Measurements from ENCODE around the gene SCYGR4. TPM values are rescaled to one million over a fixed set of nuclear protein-coding genes. Genes with fewer than 3 reads are reported as not detected.

Gene SCYGR4
- total and polyA plus RNA-seq, 10 of the 15 experiments (the other 5 are each of a cell fraction or from before 2014, with no cell fraction given), result 0.11 TPM; not detected in 9

GRCh38 chr2:227608561-227609338, 8.5 kb upstream of the SCYGR4 start (continued):
- TF ChIP-seq RELB (IDR thresholded peaks at IDR 0.05; ENCODE audit: low read depth), result no peak
- no peak for TF ChIP-seq ATF2 (IDR thresholded peaks at IDR 0.05; ENCODE audit: low read length)
- no peak for TF ChIP-seq RAD21 (IDR thresholded peaks at IDR 0.05; ENCODE audit: insufficient read depth, low read depth, low read length)
- no peak for TF ChIP-seq REST (IDR thresholded peaks at IDR 0.05; ENCODE audit: low read depth, low read length)
- no peak for TF ChIP-seq SMAD1 (IDR thresholded peaks at IDR 0.05; ENCODE audit: low read depth, partially characterized antibody)
- no peak for TF ChIP-seq STAT1 (conservative IDR thresholded peaks at IDR 0.05)
- no peak for TF ChIP-seq ZBED1 (IDR thresholded peaks at IDR 0.05; ENCODE audit: borderline replicate concordance)
- no peak for TF ChIP-seq SP1 (IDR thresholded peaks at IDR 0.05; ENCODE audit: low read depth, low read length)
- no peak for TF ChIP-seq RCOR1 (conservative IDR thresholded peaks at IDR 0.05; ENCODE audit: low read depth, low read length)
- TF ChIP-seq IKZF2 (IDR thresholded peaks at IDR 0.05), result peak; percentile 84 to 92
- no peak for TF ChIP-seq CHD1 (IDR thresholded peaks at IDR 0.05; ENCODE audit: low read depth, low read length)
- TF ChIP-seq HDAC6 (IDR thresholded peaks at IDR 0.05; ENCODE audit: unreplicated experiment), result no peak
- no peak for TF ChIP-seq SUPT20H (IDR thresholded peaks at IDR 0.05; ENCODE audit: borderline replicate concordance, control insufficient read depth, low read depth, low read length)
- TF ChIP-seq POLR2AphosphoS5 (IDR thresholded peaks at IDR 0.05; ENCODE audit: low read length), result no peak
- TF ChIP-seq SRF (IDR thresholded peaks at IDR 0.05; ENCODE audit: low read depth in 2 of 2, low read length in 2 of 2), result no peak
- TF ChIP-seq PRDM15 (CRISPR knock-in tag; IDR thresholded peaks at IDR 0.05), result no peak
- peak; percentile 94 for TF ChIP-seq RUNX3 (IDR thresholded peaks at IDR 0.05; ENCODE audit: low read length)
- no peak for TF ChIP-seq YBX1 (IDR thresholded peaks at IDR 0.05)
- TF ChIP-seq ZNF217 (IDR thresholded peaks at IDR 0.05), result no peak

Data from GM12878 (cell line).